HepG2 (cell line): Measurements from ENCODE around the gene HOXC9. TPM values are rescaled to one million over a fixed set of nuclear protein-coding genes. Genes with fewer than 3 reads are reported as not detected.

Source experiments
- ATAC-seq: fragments of 200-7000 bp; cut with Tn5 transposase; 3 replicates; pipeline ENCODE4 v1.9.1; 2020; ENCODE audit warnings: mild to moderate bottlenecking, moderate library complexity
- BruUV-seq: library from RNA; stranded (reverse); fragments of 400-500 nt; replicated peaks from 2 replicates; lab custom pipeline; 2021; lab: Mats Ljungman, UMichigan
- CTCF ChIA-PET: fragments of 300-600 bp; formaldehyde crosslinking; extraction: SDS; loops from one replicate; lab custom pipeline; 2021; ENCODE audit warnings: low total read pairs, inconsistent platforms, low intra/inter-chr PET ratio; lab: Yijun Ruan, JAX
- POLR2A ChIA-PET: fragments of 350-600 bp; sonication (Branson Sonifier 250); formaldehyde crosslinking; loops from one replicate; lab custom pipeline; 2020; ENCODE audit warnings: antibody characterized with exemption, inconsistent platforms; lab: Yijun Ruan, JAX
- DNase-seq: peaks from one replicate; pipeline ENCODE4 v3.0.0-alpha.2; 2015; ENCODE audit warnings: low spot score
- FAIRE-seq: peaks from 3 replicates; lab custom pipeline; 2011; peaks lifted over from hg19 to GRCh38; lab: Jason Lieb, UNC
- H2AFZ ChIP-seq: one replicate; pipeline ENCODE4 v1.6.1; 2011; ENCODE audit warnings: low read length, inconsistent platforms
- H3K27ac ChIP-seq: fragments of 300-600 bp; 3 replicates; pipeline ENCODE4 v1.8.0; 2011; ENCODE audit warnings: mixed run types, mild to moderate bottlenecking, mixed read lengths, low read length, inconsistent platforms; ENCODE audit not compliant: insufficient read depth; ENCODE audit errors: extremely low read length
- H3K27me3 ChIP-seq, 2 experiments: fragments of 200-600 bp in 1 of 2; 2 replicates in 1 of 2; 3 replicates in 1 of 2; pipeline versions ENCODE4 v1.6.0 to v1.8.0; 2011; ENCODE audit warnings: low read length in 2 of 2, mild to moderate bottlenecking in 2 of 2, moderate library complexity in 2 of 2, inconsistent platforms in 1 of 2; ENCODE audit not compliant: insufficient read depth in 2 of 2, control insufficient read depth in 1 of 2
- H3K36me3 ChIP-seq, 2 experiments: fragments of 200-600 bp in 1 of 2; replicated peaks in 1 of 2; 2 replicates in 1 of 2; 3 replicates in 1 of 2; pipeline versions ENCODE4 v1.5.1 to v1.8.0; 2011; ENCODE audit warnings: low read length in 2 of 2, inconsistent platforms in 1 of 2; ENCODE audit not compliant: insufficient read depth in 2 of 2, control insufficient read depth in 1 of 2
- H3K4me1 ChIP-seq: 2 replicates; pipeline ENCODE4 v1.5.1; 2012; ENCODE audit warnings: low read length, inconsistent platforms; ENCODE audit not compliant: insufficient read depth
- H3K4me2 ChIP-seq: 2 replicates; pipeline ENCODE4 v1.6.0; 2011; ENCODE audit warnings: low read depth, low read length, inconsistent platforms
- H3K4me3 ChIP-seq, 3 experiments: fragments of 200-600 bp in 1 of 3; sonication (generic), shearing (Covaris generic) in 1 of 3; replicated peaks in 1 of 3; 2 replicates each; pipeline ENCODE4 v1.5.1; 2011 to 2016; ENCODE audit warnings: low read length in 3 of 3, inconsistent platforms in 2 of 3, low read depth in 2 of 3, mild to moderate bottlenecking in 2 of 3, control low read depth in 1 of 3, mixed read lengths in 1 of 3; ENCODE audit not compliant: insufficient read depth in 1 of 3
- H3K79me2 ChIP-seq: one replicate; pipeline ENCODE4 v1.6.1; 2011; ENCODE audit warnings: low read length, inconsistent platforms; ENCODE audit not compliant: insufficient read depth
- H3K9ac ChIP-seq: 2 replicates; pipeline ENCODE4 v1.6.0; 2011; ENCODE audit warnings: mild to moderate bottlenecking, low read depth, low read length, inconsistent platforms; ENCODE audit not compliant: insufficient read depth
- H3K9me3 ChIP-seq: 2 replicates; pipeline ENCODE4 v1.5.1; 2012; ENCODE audit warnings: mild to moderate bottlenecking, low read length
- H4K20me1 ChIP-seq: 2 replicates; pipeline ENCODE4 v1.6.0; 2011; ENCODE audit warnings: inconsistent platforms, mild to moderate bottlenecking, low read length, moderate library complexity; ENCODE audit not compliant: insufficient read depth
- CBX2 ChIP-seq, 2 experiments: fragments of 200-600 bp in 1 of 2; sonication (generic); formaldehyde crosslinking in 1 of 2; IDR thresholded peaks; 2 replicates each; pipeline versions ENCODE4 v1.7.0 to v1.8.1; 2018 to 2022; ENCODE audit warnings: low read depth in 2 of 2, low read length in 1 of 2, mild to moderate bottlenecking in 1 of 2, missing genetic modification reagents in 1 of 2
- CEBPG ChIP-seq: IDR thresholded peaks from 2 replicates; pipeline ENCODE4 v1.6.1; 2016
- GPBP1L1 ChIP-seq: sonication (generic); formaldehyde crosslinking; IDR thresholded peaks from 2 replicates; pipeline ENCODE4 v1.5.0; 2020; ENCODE audit warnings: mild to moderate bottlenecking, missing genetic modification reagents
- HOXA7 ChIP-seq: sonication (generic); formaldehyde crosslinking; IDR thresholded peaks from 2 replicates; pipeline ENCODE4 v1.8.1; 2022; ENCODE audit warnings: mild to moderate bottlenecking, missing genetic modification reagents, moderate library complexity
- MATR3 ChIP-seq: sonication (generic); formaldehyde crosslinking; IDR thresholded peaks from 2 replicates; pipeline ENCODE4 v1.4.0; 2020; ENCODE audit warnings: missing genetic modification reagents
- NFIB ChIP-seq: sonication (generic); formaldehyde crosslinking; IDR thresholded peaks from 2 replicates; pipeline ENCODE4 v1.9.0; 2021; ENCODE audit warnings: missing genetic modification reagents, mild to moderate bottlenecking, borderline replicate concordance
- REXO4 ChIP-seq: sonication (generic); formaldehyde crosslinking; IDR thresholded peaks from 2 replicates; pipeline ENCODE4 v1.8.0; 2022; ENCODE audit warnings: missing genetic modification reagents, mild to moderate bottlenecking, borderline replicate concordance
- ZBTB4 ChIP-seq: sonication (generic); formaldehyde crosslinking; IDR thresholded peaks from 2 replicates; pipeline ENCODE4 v1.4.0; 2020; ENCODE audit warnings: missing genetic modification reagents, mild to moderate bottlenecking, borderline replicate concordance
- ZBTB42 ChIP-seq: sonication (generic); formaldehyde crosslinking; IDR thresholded peaks from 2 replicates; pipeline ENCODE4 v1.5.0; 2020; ENCODE audit warnings: mild to moderate bottlenecking, missing genetic modification reagents
- ZNF232 ChIP-seq: sonication (generic); formaldehyde crosslinking; IDR thresholded peaks from 2 replicates; pipeline ENCODE4 v1.4.0; 2020; ENCODE audit warnings: missing genetic modification reagents, borderline replicate concordance
- ZNF235 ChIP-seq: sonication (generic); formaldehyde crosslinking; IDR thresholded peaks from 2 replicates; pipeline ENCODE4 v1.8.1; 2023; ENCODE audit warnings: mild to moderate bottlenecking, missing genetic modification reagents, borderline replicate concordance
- ZNF292 ChIP-seq: sonication (generic); formaldehyde crosslinking; IDR thresholded peaks from 2 replicates; pipeline ENCODE4 v1.8.1; 2022; ENCODE audit warnings: mild to moderate bottlenecking, low read depth, missing genetic modification reagents, borderline replicate concordance
- ZNF513 ChIP-seq: sonication (generic); formaldehyde crosslinking; conservative IDR thresholded peaks from 2 replicates; pipeline ENCODE4 v1.5.0; 2020; ENCODE audit warnings: missing genetic modification reagents
- ZNF558 ChIP-seq: sonication (generic); formaldehyde crosslinking; IDR thresholded peaks from 2 replicates; pipeline ENCODE4 v1.9.0; 2022; ENCODE audit warnings: mild to moderate bottlenecking, missing genetic modification reagents, borderline replicate concordance
- ZNF614 ChIP-seq: IDR thresholded peaks from 2 replicates; pipeline ENCODE4 v1.6.1; 2018; ENCODE audit warnings: missing biosample characterization, missing genetic modification reagents, inconsistent platforms, borderline replicate concordance
- ZNF83 ChIP-seq: sonication (generic); formaldehyde crosslinking; IDR thresholded peaks from 2 replicates; pipeline ENCODE4 v1.4.0; 2020; ENCODE audit warnings: missing genetic modification reagents, mild to moderate bottlenecking, borderline replicate concordance
- WGBS: methylation state at CpG from one replicate; pipeline ENCODE4 v1.1.6; 2017; ENCODE audit warnings: low lambda C conversion rate; 5-methylcytosine and 5-hydroxymethylcytosine counted together
- in situ Hi-C: cut with HindIII; loops from 2 replicates; pipeline ENCODE4 v1.10.0; 2017; ENCODE audit warnings: low pct_unique_long_range_greater_than_20kb; ENCODE audit not compliant: extremely low pct_ligation_motif_present
- intact Hi-C: fragments of 100-400 bp; cut with micrococcal nuclease; formaldehyde crosslinking; loops from one replicate; pipeline ENCODE4 v1.10.0; 2022; ENCODE audit not compliant: unreplicated experiment
- polyA plus RNA-seq, 8 experiments: library from polyadenylated mRNA; depleted of rRNA in 3 of 8; stranded (reverse) in 7 of 8; unstranded in 1 of 8; fragments of >200 nt; fragmentation: Illumina TruSeq in 4 of 8; extraction: Trizol in 4 of 8; gene quantifications; 2 replicates each; pipeline versions ENCODE4 v1.2.1 to v1.2.3, GENCODE V29; 2011 to 2016; ENCODE audit warnings: low read depth in 4 of 8, missing spikeins in 1 of 8, mixed read lengths in 1 of 8; ENCODE audit not compliant: insufficient read depth in 1 of 8
- total RNA-seq, 5 experiments: library from RNA; depleted of rRNA; stranded (reverse); fragments of >200 nt; fragmentation: Illumina TruSeq; extraction: Trizol; gene quantifications; 2 replicates each; pipeline ENCODE4 v1.2.3, GENCODE V29; 2016; ENCODE audit warnings: low read depth in 1 of 5

The HOXC9 gene
- total and polyA plus RNA-seq, 2 of the 13 experiments (the other 11 are each of a cell fraction or from before 2014, with no cell fraction given): 0.11 to 1.1 TPM

- no peak overlapping the region for H3K9ac ChIP-seq
- FAIRE-seq: no peak
- TF ChIP-seq ZNF558 (CRISPR knock-in tag): no peak
- no peak for TF ChIP-seq GPBP1L1 (CRISPR knock-in tag)
- no peak for TF ChIP-seq MATR3 (CRISPR knock-in tag)
- no peak for TF ChIP-seq HOXA7
- no peak for TF ChIP-seq ZNF513 (CRISPR knock-in tag)
- TF ChIP-seq ZBTB4 (CRISPR knock-in tag): no peak
- no peak for TF ChIP-seq ZNF292 (CRISPR knock-in tag)
- TF ChIP-seq ZNF232: no peak
- TF ChIP-seq ZBTB42: no peak
- TF ChIP-seq NFIB: no peak
- TF ChIP-seq CBX2 (IDR thresholded peaks at IDR 0.05; ENCODE audit: low read depth, low read length): no peak
- TF ChIP-seq CBX2 (CRISPR knock-in tag; IDR thresholded peaks at IDR 0.05; ENCODE audit: low read depth): no peak
- TF ChIP-seq ZNF614 (CRISPR knock-in tag): no peak
- TF ChIP-seq CEBPG (CRISPR knock-in tag): no peak
- TF ChIP-seq ZNF83 (CRISPR knock-in tag): no peak
- TF ChIP-seq ZNF235 (CRISPR knock-in tag): no peak
- no peak for TF ChIP-seq REXO4 (CRISPR knock-in tag)
- TF ChIP-seq, all 625 proteins: peak for 0
- WGBS: 6% methylated on average over 8 of the region's 8 CpGs
- Histone ChIP-seq H3K36me3 (no peaks in the 10 kb centered on the region), H2AFZ (no peak overlapping the region), H3K9me3 (no peaks in the 10 kb centered on the region), H3K27ac (no peak overlapping the region), H3K4me3 (no peak overlapping the region), H3K4me1 (no peaks in the 10 kb centered on the region), H3K79me2 (no peaks in the 10 kb centered on the region), H4K20me1 (no peaks in the 10 kb centered on the region), H3K4me2 (no peak overlapping the region), H3K27me3 (peaks cover 2 to 64% of the 10 kb centered on the region in 2 experiments; a peak in 4 of 5 replicates)
- ChIA-PET POLR2A (no interaction called here), CTCF (no interaction called here)
- ATAC-seq (no peak), DNase-seq (no peak)
- intact Hi-C loops (no loop called here), in situ Hi-C loops (no loop called here)
- no TSS peak for BruUV-seq
Measured at GRCh38 chr12:54022960-54023884, 23.3 kb downstream of the HOXC9 start.
